MM.1S (cell line): ENCODE results near the gene PDGFA.

Experiments
- CTCF ChIP-seq: fragments of 300-600 bp; sonication (generic); IDR thresholded peaks from 2 replicates; pipeline ENCODE4 v1.5.1; 2016; ENCODE audit warnings: antibody characterized with exemption, low read length, mixed read lengths
- EZH2phosphoT487 ChIP-seq: fragments of 300-600 bp; sonication (generic); IDR thresholded peaks from 2 replicates; pipeline ENCODE4 v1.6.1; 2018; ENCODE audit warnings: antibody characterized with exemption, low read length

GRCh38 chr7:451255-452225 is 68.1 kb downstream of the PDGFA start:
- TF ChIP-seq CTCF (no peak), EZH2phosphoT487 (no peak)
